Retinal pigment epithelial cell (primary cell): ENCODE measurements around the gene SMOC2.

Source experiments
- DNase-seq: peaks from one replicate; pipeline ENCODE4 v3.0.0-alpha.2; 2010; ENCODE audit warnings: low read depth
- H3K4me3 ChIP-seq: 2 replicates; pipeline ENCODE4 v1.5.1; 2011; ENCODE audit warnings: mild to moderate bottlenecking, low read length, control low read depth, moderate library complexity
- TF ChIP-seq, protein P1 (sequence below): conservative IDR thresholded peaks from 2 replicates; pipeline ENCODE4 v1.5.1; 2011; ENCODE audit warnings: low read depth, low read length, control low read depth, inconsistent platforms

Gene SMOC2

GRCh38 chr6:168664956-168665355, 224.0 kb downstream of the SMOC2 start:
- TF ChIP-seq, protein P1, sequence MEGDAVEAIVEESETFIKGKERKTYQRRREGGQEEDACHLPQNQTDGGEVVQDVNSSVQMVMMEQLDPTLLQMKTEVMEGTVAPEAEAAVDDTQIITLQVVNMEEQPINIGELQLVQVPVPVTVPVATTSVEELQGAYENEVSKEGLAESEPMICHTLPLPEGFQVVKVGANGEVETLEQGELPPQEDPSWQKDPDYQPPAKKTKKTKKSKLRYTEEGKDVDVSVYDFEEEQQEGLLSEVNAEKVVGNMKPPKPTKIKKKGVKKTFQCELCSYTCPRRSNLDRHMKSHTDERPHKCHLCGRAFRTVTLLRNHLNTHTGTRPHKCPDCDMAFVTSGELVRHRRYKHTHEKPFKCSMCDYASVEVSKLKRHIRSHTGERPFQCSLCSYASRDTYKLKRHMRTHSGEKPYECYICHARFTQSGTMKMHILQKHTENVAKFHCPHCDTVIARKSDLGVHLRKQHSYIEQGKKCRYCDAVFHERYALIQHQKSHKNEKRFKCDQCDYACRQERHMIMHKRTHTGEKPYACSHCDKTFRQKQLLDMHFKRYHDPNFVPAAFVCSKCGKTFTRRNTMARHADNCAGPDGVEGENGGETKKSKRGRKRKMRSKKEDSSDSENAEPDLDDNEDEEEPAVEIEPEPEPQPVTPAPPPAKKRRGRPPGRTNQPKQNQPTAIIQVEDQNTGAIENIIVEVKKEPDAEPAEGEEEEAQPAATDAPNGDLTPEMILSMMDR: no peak
- no peak overlapping the region for H3K4me3 ChIP-seq
- DNase-seq: no peak

DNA sequence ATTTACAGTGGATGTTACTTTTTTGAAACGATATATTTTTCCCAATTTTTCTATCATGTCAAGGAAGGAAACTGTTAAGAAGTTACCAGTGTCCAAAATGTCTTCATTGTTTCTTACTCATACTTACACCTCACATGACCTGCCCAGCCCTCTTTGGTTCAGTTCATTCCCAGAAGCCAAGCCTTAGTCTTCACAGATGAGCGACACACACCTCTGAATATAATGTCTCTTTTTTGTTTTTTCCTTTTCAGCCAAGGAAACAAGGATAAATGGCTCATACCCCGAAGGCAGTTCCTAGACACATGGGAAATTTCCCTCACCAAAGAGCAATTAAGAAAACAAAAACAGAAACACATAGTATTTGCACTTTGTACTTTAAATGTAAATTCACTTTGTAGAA, 225.2 kb downstream of the SMOC2 start:
- no peak for DNase-seq
- TF ChIP-seq, protein P1: no peak

DNA sequence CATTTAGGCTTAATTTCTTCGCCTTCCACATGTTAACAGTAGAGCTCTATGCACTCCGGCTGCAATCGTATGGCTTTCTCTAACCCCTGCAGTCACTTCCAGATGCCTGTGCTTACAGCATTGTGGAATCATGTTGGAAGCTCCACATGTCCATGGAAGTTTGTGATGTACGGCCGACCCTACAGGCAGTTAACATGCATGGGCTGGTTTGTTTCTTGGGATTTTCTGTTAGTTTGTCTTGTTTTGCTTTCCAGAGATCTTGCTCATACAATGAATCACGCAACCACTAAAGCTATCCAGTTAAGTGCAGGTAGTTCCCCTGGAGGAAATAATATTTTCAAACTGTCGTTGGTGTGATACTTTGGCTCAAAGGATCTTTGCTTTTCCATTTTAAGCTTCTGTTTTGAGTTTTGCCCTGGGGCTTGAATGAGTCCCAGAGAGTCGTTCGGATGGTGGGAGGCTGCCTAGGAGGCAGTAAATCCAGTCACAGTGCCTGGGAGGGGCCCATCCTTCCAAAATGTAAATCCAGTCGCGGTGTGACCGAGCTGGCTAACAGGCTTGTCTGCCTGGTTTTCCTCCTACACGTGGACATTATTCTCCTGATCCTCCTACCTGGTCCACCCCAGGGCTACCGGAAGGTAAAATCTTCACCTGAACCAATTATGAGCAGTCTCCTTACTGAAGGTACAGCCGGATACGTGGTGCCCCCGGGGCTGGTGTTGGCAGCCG, 225.9 kb downstream of the SMOC2 start:
- DNase-seq: no peak
- TF ChIP-seq, protein P1: no peak
- H3K4me3 ChIP-seq: no peak overlapping the region

More for the DNA sequence above, 225.2 kb downstream of the SMOC2 start:
- H3K4me3 ChIP-seq: no peak overlapping the region

DNA sequence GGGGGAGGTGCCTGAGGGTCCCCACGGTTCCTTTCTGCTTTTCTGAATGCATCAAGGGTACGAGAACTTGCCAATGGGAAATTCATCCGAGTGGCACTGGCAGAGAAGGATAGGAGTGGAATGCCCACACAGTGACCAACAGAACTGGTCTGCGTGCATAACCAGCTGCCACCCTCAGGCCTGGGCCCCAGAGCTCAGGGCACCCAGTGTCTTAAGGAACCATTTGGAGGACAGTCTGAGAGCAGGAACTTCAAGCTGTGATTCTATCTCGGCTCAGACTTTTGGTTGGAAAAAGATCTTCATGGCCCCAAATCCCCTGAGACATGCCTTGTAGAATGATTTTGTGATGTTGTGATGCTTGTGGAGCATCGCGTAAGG, 226.4 kb downstream of the SMOC2 start:
- TF ChIP-seq, protein P1: no peak
- no peak for DNase-seq
- no peak overlapping the region for H3K4me3 ChIP-seq

DNA sequence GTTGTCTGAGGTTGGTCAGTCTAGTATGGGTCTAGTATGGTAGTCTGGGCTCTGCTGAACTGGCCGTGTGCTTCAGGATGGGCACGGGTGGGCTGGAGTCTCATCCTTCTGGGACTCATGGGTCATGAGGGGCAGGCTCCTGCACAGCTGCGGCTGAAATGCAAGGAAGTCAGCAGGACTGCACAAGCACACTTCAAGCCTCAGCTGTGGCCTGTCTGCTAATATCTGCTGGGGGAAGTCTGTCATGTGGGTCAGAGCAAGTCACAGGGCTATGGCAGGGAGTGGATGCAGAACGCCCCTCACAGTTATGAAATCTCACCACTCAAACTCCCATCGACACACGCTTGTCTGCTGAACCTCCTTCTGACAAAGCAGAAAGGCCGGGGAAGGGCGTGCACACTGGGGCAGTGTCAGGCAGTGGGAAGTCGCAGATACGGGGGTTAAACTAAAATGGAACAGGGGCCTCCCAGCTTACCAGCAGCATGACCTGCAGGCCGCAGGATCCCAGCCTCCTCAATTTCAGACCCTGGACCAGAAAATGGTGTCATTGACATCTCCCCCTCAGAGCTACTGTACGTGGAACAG, 229.5 kb downstream of the SMOC2 start:
- H3K4me3 ChIP-seq: no peak overlapping the region
- TF ChIP-seq, protein P1: no peak
- no peak for DNase-seq

- H3K4me3 ChIP-seq: no peak overlapping the region
- TF ChIP-seq, protein P1: no peak
- DNase-seq: no peak
Observed at GRCh38 chr6:168671028-168671862, 230.3 kb downstream of the SMOC2 start.
